Measurements from ENCODE around the gene XPO6.

XPO6 gene

GRCh38 chr16:28106467-28107215 is 105.1 kb downstream of the XPO6 start:
- DNase-seq = no peak

DNA sequence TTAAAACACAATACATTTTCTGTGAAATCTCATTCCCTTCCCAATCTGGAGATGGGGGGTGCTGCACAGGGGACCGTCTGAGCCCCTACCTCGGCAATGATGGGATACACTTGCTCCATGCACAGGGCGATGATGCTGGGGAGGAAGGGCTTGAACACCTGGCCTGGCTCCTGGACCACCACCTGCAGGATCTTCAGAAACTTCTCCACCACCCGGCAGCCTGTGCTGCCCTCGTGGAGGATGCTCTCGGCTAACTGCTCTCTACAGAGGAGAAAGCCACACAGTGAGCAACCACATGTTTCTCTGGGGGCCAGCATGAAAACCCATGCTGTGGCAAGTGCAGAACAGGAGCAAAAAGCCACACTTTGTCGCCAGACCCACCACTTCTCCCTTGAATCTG is 105.8 kb downstream of the XPO6 start:
- DNase-seq = no peak

DNA sequence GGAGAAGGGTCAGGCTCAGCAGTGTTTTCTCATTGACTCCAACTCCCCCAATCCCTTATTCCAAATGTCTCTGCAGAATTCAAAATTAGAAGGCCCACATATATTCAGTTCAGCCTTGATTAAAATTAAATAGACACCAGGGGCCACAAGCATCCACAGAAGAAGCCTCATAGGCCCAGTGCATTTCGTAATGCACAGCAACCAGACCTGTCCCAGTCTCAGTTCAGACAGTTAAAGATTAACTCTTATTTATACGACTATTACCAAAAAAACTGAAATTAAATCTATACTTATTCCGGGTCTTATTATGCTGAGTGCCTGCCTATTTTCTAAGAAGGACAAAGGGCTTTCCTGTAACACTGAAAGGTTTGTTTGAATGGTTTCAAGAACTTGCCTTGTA is 106.5 kb downstream of the XPO6 start:
- no peak for DNase-seq

GRCh38 chr16:28104404-28104803 is 107.4 kb downstream of the XPO6 start:
- no peak for DNase-seq

- DNase-seq = no peak
Observed at GRCh38 chr16:28103516-28104170, 108.1 kb downstream of the XPO6 start.

- DNase-seq = no peak
Observed at GRCh38 chr16:28101533-28101890, 110.3 kb downstream of the XPO6 start.

GRCh38 chr16:28100810-28101532 is 110.8 kb downstream of the XPO6 start:
- DNase-seq = no peak

- DNase-seq = no peak
Observed at GRCh38 chr16:28098959-28099945, 112.5 kb downstream of the XPO6 start.

GRCh38 chr16:28098171-28098958 is 113.4 kb downstream of the XPO6 start:
- no peak for DNase-seq

DNA sequence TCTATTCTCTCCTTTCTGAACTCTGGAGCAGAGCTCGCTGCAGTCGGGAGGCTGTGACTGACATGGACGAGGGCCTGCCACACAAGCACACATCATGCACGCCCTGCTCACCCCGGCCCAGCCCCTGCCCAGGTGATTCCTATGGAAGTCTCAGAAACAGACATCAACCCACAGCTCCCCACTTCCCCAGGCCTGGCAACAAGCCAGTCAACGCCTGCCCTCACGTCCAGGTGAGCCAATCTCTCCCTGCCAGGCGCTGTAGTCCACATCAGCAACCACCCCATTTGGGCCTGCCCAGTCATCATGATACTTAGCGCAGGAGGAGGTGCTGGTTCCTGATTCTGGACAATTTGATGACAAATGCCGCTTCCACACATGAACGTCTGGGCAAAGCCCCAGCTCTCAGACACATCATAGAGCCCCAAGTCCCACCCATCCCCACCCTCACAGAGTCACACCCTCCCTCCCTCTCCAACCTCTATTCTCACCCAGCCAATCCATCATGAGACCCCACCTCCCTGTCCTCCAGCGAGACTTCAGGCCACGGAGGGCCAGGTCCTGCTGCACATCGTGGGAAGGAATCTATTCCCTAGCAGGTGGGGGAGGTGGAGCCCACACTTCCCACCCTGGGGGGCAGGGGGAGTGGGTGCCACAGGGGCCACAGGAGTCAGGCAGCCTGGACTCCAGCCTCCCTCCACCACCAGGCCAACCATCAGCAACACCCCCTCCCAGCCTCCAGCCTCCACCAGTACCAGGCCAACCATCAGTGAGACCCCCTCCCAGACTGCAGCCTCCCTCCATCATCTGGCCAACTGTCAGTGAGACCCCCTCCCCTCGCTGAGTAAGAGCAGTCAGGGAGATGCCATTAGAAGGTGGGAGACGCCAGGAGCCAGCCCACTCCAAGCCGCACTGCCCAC is 114.5 kb downstream of the XPO6 start:
- DNase-seq = no peak

GRCh38 chr16:28093385-28093725 is 118.4 kb downstream of the XPO6 start:
- no peak for DNase-seq

DNA sequence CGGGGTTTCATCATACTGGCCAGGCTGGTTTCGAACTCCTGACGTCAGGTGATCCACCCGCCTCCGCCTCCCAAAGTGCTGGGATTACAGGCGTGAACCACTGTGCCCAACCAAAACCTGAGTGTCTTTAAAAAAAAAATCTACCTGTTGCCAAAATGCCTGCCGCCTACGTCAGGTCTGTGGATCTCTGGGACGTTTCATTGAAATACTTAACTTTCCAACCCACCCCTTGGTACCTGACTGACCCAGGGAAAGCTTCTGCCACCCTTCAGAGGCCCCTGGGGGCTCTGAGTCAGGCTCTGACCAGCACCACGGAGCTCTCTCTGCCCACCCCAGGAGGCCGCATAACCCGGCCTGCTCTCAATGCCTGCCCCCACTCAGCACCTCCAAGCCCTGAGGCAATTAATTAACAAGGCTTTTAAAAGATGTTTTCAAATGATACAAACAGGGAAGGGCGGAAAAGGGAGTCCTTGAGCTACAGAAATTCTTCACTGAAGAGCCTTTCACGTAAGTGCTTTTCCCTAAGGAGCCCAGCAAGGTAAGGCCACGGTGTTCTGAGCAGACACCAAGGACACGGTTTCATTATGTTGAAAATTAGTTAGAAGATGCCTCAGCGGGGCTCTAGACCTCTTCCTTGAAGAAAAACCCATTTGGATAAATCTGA is 118.9 kb downstream of the XPO6 start:
- peak; percentile 21 for DNase-seq

GRCh38 chr16:28091656-28092055 is 120.1 kb downstream of the XPO6 start:
- no peak for DNase-seq

GRCh38 chr16:28090646-28091377 is 121.0 kb downstream of the XPO6 start:
- DNase-seq = no peak

GRCh38 chr16:28089992-28090365 is 121.8 kb downstream of the XPO6 start:
- DNase-seq = no peak

GRCh38 chr16:28089205-28089991 is 122.4 kb downstream of the XPO6 start:
- no peak for DNase-seq

DNA sequence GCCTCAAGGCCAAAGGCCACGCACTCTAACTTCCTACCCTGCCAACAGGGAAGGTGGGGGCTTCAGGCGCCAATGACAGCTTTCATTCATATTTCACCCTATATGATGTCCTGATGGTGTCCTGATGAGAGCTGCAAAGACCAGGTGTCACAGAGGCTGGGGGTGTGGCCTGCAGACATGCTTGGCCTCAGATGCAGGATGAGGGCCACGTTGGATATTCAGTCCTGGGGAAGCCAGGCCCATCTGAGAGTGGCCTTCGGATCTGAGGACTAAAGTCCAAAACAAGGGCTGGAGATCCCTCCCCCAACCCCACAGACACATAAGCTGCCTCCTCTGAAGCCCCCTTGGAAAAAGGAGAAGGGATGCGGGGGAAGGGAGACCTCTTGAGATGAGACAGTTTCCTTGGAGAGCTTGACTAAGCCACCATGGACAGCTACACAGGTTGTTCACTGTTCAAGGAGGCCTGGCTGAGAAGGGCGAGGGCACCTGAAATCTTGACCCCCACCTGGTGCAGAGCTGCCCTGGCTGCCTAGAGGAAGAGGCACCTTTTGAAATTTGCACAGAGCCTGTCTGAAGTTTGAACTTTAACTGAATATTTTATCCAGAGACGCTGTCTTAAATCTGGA is 124.0 kb downstream of the XPO6 start:
- DNase-seq = no peak

DNA sequence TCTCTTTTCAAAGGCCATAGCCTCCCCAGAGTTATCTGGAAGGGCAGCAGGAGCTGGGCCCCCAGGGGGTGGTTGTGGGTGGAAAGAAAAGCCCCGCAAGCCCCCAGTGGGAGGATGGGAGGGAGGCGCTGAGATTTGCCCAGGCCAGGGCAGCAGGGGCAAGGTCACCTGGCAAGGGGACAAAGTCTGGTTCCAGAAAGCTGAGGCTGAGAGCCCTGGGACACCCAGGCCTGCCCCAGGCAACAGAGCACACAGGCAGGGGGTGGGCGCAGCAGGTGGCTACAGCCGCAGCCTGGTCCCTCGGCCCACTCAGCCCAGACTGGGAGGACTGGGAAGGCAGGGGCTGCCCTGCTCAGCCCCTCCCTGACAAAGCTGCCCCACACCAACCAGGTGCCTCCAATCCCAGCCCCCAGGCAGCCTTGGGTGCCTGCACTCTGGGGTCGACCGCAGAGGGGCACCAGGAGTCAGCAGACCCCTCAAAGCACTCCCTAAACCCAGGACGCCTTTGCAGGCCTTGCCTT is 124.6 kb downstream of the XPO6 start:
- DNase-seq = no peak

Data from eye (tissue), 1 donor.